ENCODE data around the gene NT5DC4. TPM values are rescaled to one million over a fixed set of nuclear protein-coding genes. Genes with fewer than 3 reads are reported as not detected.
A peak's percentile ranks its signal among the peaks of the same experiment; 100 is the strongest.

Gene NT5DC4
- polyA plus RNA-seq, 1 experiment = not detected

DNA sequence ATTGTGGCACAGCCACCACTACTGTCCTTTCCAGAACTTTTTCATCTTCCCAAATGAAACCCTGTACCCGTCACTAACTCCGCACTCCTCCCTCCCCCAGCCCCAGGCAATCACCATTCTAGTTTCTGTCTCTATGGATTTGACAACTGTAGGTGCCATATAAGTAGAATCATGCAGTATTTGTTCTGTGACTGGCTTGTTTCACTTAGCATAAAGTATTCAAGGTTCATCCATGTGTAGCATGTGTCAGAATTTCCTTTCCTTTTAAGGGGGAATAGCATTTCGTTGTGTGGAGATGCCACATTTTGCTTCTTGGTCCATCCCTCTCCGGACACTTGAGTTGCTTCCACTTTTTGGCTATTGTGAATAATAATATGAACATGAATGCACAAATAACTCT, 44.4 kb downstream of the NT5DC4 start:
- H3K27me3 ChIP-seq (ENCODE audit: control insufficient read depth, insufficient read depth, low read length) = no peaks in the 10 kb centered on the region
- TF ChIP-seq, protein P1, sequence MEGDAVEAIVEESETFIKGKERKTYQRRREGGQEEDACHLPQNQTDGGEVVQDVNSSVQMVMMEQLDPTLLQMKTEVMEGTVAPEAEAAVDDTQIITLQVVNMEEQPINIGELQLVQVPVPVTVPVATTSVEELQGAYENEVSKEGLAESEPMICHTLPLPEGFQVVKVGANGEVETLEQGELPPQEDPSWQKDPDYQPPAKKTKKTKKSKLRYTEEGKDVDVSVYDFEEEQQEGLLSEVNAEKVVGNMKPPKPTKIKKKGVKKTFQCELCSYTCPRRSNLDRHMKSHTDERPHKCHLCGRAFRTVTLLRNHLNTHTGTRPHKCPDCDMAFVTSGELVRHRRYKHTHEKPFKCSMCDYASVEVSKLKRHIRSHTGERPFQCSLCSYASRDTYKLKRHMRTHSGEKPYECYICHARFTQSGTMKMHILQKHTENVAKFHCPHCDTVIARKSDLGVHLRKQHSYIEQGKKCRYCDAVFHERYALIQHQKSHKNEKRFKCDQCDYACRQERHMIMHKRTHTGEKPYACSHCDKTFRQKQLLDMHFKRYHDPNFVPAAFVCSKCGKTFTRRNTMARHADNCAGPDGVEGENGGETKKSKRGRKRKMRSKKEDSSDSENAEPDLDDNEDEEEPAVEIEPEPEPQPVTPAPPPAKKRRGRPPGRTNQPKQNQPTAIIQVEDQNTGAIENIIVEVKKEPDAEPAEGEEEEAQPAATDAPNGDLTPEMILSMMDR (IDR thresholded peaks at IDR 0.05; ENCODE audit: insufficient read depth, low read depth, low read length) = no peak
- peak overlapping the region; percentile 62 for H3K4me3 ChIP-seq (ENCODE audit: low read depth, low read length)
- ChIA-PET POLR2A (no interaction called here), CTCF (interaction anchor here (0.7 to 1.4 kb wide), 3 partner anchors 38 to 177 kb away, joined by 3 read pairs; no protein-coding TSS in a partner anchor)
- H3K36me3 ChIP-seq (ENCODE audit: control insufficient read depth, insufficient read depth, low read length) = no peaks in the 10 kb centered on the region
- DNase-seq (ENCODE audit: low read depth) = no peak

DNA sequence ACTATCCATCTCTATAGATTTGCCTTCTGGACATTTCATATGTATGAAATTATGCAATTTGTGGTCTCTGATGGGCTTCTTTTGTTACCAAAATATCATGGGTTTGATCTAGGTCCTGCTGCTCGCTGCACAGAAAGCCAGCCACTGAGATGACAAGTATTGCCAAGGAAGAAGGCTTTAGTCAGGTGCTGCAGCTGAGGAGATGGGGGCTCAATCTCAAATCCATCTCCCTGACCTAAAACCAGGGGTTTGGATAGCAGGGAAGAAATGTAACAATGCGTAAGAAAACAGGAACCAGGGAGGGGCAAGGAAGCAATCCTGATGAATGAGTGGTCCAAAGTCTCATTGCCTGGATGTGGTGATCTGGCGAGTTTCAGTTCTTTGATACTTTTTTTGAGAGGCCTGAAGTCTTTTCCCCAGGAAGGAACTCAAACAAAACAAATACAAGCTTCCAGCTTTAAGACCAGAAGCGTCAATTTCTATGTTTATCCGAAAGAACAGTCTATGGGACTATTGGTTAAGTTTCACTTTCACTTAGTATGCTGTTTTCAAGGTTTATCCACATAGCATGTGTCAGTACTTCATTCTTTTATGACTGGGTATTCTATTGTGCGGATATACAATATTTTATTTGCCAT, 47.0 kb downstream of the NT5DC4 start:
- no peak for DNase-seq (ENCODE audit: low read depth)
- Histone ChIP-seq H3K4me3 (ENCODE audit: low read depth, low read length) (no peak overlapping the region), H3K27me3 (ENCODE audit: control insufficient read depth, insufficient read depth, low read length) (no peaks in the 10 kb centered on the region), H3K36me3 (ENCODE audit: control insufficient read depth, insufficient read depth, low read length) (no peaks in the 10 kb centered on the region)
- ChIA-PET POLR2A (no interaction called here), CTCF (interaction anchor here (0.8 to 3.6 kb wide), 4 partner anchors 16 to 173 kb away, joined by 3 to 10 read pairs (median 4); no protein-coding TSS in a partner anchor)
- TF ChIP-seq, protein P1 (IDR thresholded peaks at IDR 0.05; ENCODE audit: insufficient read depth, low read depth, low read length) = no peak

DNA sequence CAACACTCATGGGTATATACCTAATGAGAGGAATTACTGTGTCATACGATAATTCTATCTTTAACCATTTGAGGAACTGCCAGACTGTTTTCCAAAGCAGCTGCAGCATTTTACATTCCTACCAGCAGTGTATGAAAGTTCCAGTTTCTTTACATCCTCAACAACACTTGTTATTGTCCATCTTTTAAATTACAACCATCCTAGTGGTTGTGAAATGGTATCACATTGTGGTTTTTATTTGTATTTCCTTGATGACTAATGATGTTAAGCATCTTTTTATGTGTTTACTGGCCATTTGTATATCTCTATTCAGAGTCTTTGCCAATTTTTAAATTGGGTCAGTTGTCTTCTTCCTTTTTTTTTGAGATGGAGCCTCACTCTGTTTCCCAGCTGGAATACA, 47.6 kb downstream of the NT5DC4 start:
- TF ChIP-seq, protein P1 (IDR thresholded peaks at IDR 0.05; ENCODE audit: insufficient read depth, low read depth, low read length) = peak; percentile 54
- Histone ChIP-seq H3K4me3 (ENCODE audit: low read depth, low read length) (no peak overlapping the region), H3K36me3 (ENCODE audit: control insufficient read depth, insufficient read depth, low read length) (no peaks in the 10 kb centered on the region), H3K27me3 (ENCODE audit: control insufficient read depth, insufficient read depth, low read length) (no peaks in the 10 kb centered on the region)
- POLR2A ChIA-PET = no interaction called here
- peak; percentile 65 for DNase-seq (ENCODE audit: low read depth)
- CTCF ChIA-PET = interaction anchor here (0.8 to 3.6 kb wide), 6 partner anchors 17 to 173 kb away, joined by 3 to 10 read pairs (median 4); no protein-coding TSS in a partner anchor

DNA sequence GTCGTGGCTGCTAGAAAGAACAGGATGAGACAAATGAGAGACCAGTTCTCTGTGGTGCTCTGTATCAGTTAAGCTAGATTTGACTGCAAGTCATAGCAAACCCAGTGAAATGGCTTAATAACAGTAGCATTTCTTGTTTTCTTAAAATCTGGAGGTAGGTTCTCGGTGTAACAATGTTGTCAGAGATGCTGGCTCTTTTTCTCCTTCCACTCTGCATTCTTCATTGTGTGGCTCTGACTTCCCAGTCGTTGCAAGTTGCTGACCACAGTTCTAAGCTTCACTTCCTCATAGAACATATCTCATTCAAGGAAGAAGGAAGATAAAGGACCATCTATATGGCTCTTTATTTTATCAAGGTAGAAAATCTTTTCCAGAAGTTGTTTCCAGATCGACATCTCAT, 51.5 kb downstream of the NT5DC4 start:
- no peak for DNase-seq (ENCODE audit: low read depth)
- POLR2A ChIA-PET = no interaction called here
- TF ChIP-seq, protein P1 (IDR thresholded peaks at IDR 0.05; ENCODE audit: insufficient read depth, low read depth, low read length) = no peak
- Histone ChIP-seq H3K27me3 (ENCODE audit: control insufficient read depth, insufficient read depth, low read length) (no peaks in the 10 kb centered on the region), H3K36me3 (ENCODE audit: control insufficient read depth, insufficient read depth, low read length) (no peaks in the 10 kb centered on the region), H3K4me3 (ENCODE audit: low read depth, low read length) (no peak overlapping the region)
- CTCF ChIA-PET = interaction anchor here (1.1 to 1.2 kb wide), 2 partner anchors 16 to 22 kb away, joined by 3 to 4 read pairs; no protein-coding TSS in a partner anchor

GRCh38 chr2:112772911-112773475, 52.2 kb downstream of the NT5DC4 start:
- Histone ChIP-seq H3K4me3 (ENCODE audit: low read depth, low read length) (no peak overlapping the region), H3K36me3 (ENCODE audit: control insufficient read depth, insufficient read depth, low read length) (no peaks in the 10 kb centered on the region), H3K27me3 (ENCODE audit: control insufficient read depth, insufficient read depth, low read length) (no peaks in the 10 kb centered on the region)
- TF ChIP-seq, protein P1 (IDR thresholded peaks at IDR 0.05; ENCODE audit: insufficient read depth, low read depth, low read length) = no peak
- DNase-seq (ENCODE audit: low read depth) = no peak
- ChIA-PET CTCF (interaction anchor here (1.1 kb wide), 1 partner anchor 23 kb away, joined by 3 read pairs; no protein-coding TSS in a partner anchor), POLR2A (no interaction called here)

Measured in BJ (cell line).